SK-N-SH (cell line): ENCODE data around the gene NAMPT.

ENCODE experiments used
- EZH2phosphoT487 ChIP-seq: fragments of 200-600 bp; sonication (generic); IDR thresholded peaks from 2 replicates; pipeline ENCODE4 v1.6.1; 2017; ENCODE audit warnings: low read depth, mixed run types, mild to moderate bottlenecking, antibody characterized with exemption, moderate library complexity, borderline replicate concordance
- GATA2 ChIP-seq: sonication (generic); formaldehyde crosslinking; IDR thresholded peaks from 2 replicates; pipeline ENCODE4 v1.5.0; 2020; ENCODE audit warnings: mild to moderate bottlenecking, missing genetic modification reagents
- RFX5 ChIP-seq: IDR thresholded peaks from 2 replicates; pipeline ENCODE4 v1.6.1; 2012; ENCODE audit warnings: mild to moderate bottlenecking, improper control_type of control experiment, low read length
- YY1 ChIP-seq: IDR thresholded peaks from 2 replicates; pipeline ENCODE4 v1.4.0; 2012; ENCODE audit warnings: low read depth, mild to moderate bottlenecking
- TF ChIP-seq, protein P1 (sequence below): fragments of 200-600 bp; sonication (generic); IDR thresholded peaks from 2 replicates; pipeline ENCODE4 v1.6.1; 2017; ENCODE audit warnings: antibody characterized with exemption, mild to moderate bottlenecking, moderate library complexity

DNA sequence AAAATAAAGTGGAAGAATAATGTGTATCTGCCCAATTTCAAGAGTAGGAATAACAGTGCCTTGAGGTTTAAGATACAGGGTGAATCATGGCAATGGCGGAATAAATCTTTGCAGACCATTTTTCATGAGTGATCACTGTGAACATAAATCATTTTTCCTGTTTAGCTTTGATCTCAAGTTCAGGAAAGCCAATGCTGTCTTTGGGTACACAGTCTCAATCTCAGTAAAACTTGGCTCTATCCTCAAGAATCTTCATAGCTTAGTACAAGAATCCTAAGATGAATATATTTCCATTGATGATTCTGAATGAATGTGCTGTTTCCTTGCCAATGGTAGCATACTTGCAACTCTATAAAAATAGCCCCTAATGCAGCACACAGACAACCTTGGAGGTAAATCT lies 6.8 kb downstream of the NAMPT start:
- no peak for TF ChIP-seq GATA2 (CRISPR knock-in tag)
- TF ChIP-seq, protein P1, sequence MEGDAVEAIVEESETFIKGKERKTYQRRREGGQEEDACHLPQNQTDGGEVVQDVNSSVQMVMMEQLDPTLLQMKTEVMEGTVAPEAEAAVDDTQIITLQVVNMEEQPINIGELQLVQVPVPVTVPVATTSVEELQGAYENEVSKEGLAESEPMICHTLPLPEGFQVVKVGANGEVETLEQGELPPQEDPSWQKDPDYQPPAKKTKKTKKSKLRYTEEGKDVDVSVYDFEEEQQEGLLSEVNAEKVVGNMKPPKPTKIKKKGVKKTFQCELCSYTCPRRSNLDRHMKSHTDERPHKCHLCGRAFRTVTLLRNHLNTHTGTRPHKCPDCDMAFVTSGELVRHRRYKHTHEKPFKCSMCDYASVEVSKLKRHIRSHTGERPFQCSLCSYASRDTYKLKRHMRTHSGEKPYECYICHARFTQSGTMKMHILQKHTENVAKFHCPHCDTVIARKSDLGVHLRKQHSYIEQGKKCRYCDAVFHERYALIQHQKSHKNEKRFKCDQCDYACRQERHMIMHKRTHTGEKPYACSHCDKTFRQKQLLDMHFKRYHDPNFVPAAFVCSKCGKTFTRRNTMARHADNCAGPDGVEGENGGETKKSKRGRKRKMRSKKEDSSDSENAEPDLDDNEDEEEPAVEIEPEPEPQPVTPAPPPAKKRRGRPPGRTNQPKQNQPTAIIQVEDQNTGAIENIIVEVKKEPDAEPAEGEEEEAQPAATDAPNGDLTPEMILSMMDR = no peak
- TF ChIP-seq YY1 = no peak
- TF ChIP-seq RFX5 = no peak
- TF ChIP-seq EZH2phosphoT487 = no peak
